Activated CD4-positive, alpha-beta memory T cell treated with anti-CD3 and anti-CD28 coated beads, Interleukin-2, amount 10 ng/mL, durations not matched to agents 7 days and 5 days (primary cell): ENCODE results near the gene EIF5A. TPM values are rescaled to one million over a fixed set of nuclear protein-coding genes. Genes with fewer than 3 reads are reported as not detected.

Experiments
- CTCF ChIA-PET: fragments of 350-600 bp; sonication (Branson Sonifier 250); formaldehyde crosslinking; loops from one replicate; lab custom pipeline; 2021; ENCODE audit warnings: antibody characterized with exemption, inconsistent platforms; lab: Charles Lee
- POLR2A ChIA-PET: fragments of 350-600 bp; sonication (Branson Sonifier 250); formaldehyde crosslinking; loops from one replicate; lab custom pipeline; 2021; ENCODE audit warnings: antibody characterized with exemption; lab: Charles Lee
- DNase-seq: peaks from one replicate; pipeline ENCODE4 v3.0.0-alpha.2; 2020
- H3K27ac Mint-ChIP-seq: one replicate; pipeline ENCODE4 v1.8.0; 2021; ENCODE audit warnings: mild to moderate bottlenecking, mixed read lengths
- H3K27me3 Mint-ChIP-seq: one replicate; pipeline ENCODE4 v1.8.0; 2021; ENCODE audit warnings: mixed read lengths
- H3K36me3 Mint-ChIP-seq: one replicate; pipeline ENCODE4 v1.8.0; 2021; ENCODE audit warnings: low read depth, mixed read lengths
- H3K4me1 Mint-ChIP-seq: one replicate; pipeline ENCODE4 v1.8.0; 2021; ENCODE audit warnings: mixed read lengths
- H3K4me3 Mint-ChIP-seq: one replicate; pipeline ENCODE4 v1.8.0; 2021; ENCODE audit warnings: mild to moderate bottlenecking, mixed read lengths
- H3K9me3 Mint-ChIP-seq: one replicate; pipeline ENCODE4 v1.8.0; 2021; ENCODE audit warnings: mixed read lengths
- total RNA-seq, 2 experiments: library from RNA; stranded (reverse); gene quantifications; one replicate each; pipeline ENCODE4 v1.2.3, GENCODE V29; 2021

Gene EIF5A
- total RNA-seq, 2 experiments from 2014 or later, result 419 to 420 TPM

DNA sequence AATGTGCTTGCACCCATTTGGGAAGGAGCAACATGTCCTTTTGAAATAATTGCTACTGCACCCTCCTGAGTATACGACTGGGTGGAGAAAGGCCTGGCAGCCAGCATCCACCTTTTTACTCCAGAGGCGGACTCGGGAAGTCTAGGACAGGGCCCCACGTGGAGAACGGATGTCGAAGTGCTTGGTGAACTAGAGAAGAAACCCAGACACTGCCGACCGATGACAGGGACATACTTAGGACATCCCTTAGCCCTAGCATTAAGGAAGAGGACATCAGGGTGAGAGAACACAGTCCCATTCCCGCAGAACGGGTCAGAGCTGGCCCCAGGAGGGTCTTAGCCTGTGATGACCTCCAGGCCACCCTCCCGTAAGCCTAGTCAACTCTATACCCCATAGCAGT lies 16.7 kb upstream of the EIF5A start:
- ChIA-PET POLR2A (no interaction called here), CTCF (interaction anchor here (1.4 kb wide), 1 partner anchor 9 kb away, joined by 5 read pairs; no protein-coding TSS in a partner anchor)
- peaks cover 54% of the 10 kb centered on the region for H3K27me3 Mint-ChIP-seq
- H3K4me1 Mint-ChIP-seq, result peaks cover 18% of the 10 kb centered on the region
- no peaks in the 10 kb centered on the region for H3K36me3 Mint-ChIP-seq
- no peak overlapping the region for H3K27ac Mint-ChIP-seq
- H3K9me3 Mint-ChIP-seq, result no peaks in the 10 kb centered on the region
- no peak for DNase-seq
- H3K4me3 Mint-ChIP-seq, result no peak overlapping the region

DNA sequence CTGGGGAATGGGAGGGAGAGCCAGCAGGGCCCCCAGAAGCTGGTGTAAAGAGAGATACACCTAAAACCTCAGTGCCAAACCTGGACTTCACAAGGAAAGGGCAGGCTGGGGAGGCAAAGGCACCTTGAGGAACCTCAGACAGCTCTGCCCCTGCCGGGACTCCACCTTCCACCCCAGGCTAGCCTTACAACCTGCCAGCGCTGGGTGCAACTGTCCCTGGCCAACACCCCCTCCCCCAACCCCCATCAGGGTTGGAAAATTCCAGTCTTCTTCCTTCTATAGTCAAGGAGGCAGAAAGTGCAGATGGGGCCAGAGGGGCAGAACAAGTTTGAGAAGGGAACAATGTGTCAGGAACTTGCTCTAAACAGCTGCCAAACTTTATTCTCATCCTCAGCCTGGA lies 15.2 kb upstream of the EIF5A start:
- Mint-ChIP-seq H3K36me3 (no peaks in the 10 kb centered on the region), H3K27me3 (peaks cover 52% of the 10 kb centered on the region), H3K27ac (no peak overlapping the region), H3K4me1 (peaks cover 29% of the 10 kb centered on the region), H3K9me3 (no peaks in the 10 kb centered on the region), H3K4me3 (no peak overlapping the region)
- CTCF ChIA-PET, result interaction anchor here (1.5 kb wide), 1 partner anchor 72 kb away, joined by 3 read pairs; the partner anchor contains the start of genes ACADVL and DLG4
- DNase-seq, result no peak
- POLR2A ChIA-PET, result interaction anchor here (1.2 to 1.9 kb wide), 2 partner anchors 17 to 145 kb away, joined by 3 to 4 read pairs; no protein-coding TSS in a partner anchor

- ChIA-PET POLR2A (interaction anchor here (1.2 to 1.9 kb wide), 2 partner anchors 17 to 144 kb away, joined by 3 to 4 read pairs; no protein-coding TSS in a partner anchor), CTCF (no interaction called here)
- no peak for DNase-seq
- peaks cover 29% of the 10 kb centered on the region for H3K4me1 Mint-ChIP-seq
- H3K27me3 Mint-ChIP-seq, result peaks cover 46% of the 10 kb centered on the region
- no peak overlapping the region for H3K4me3 Mint-ChIP-seq
- H3K36me3 Mint-ChIP-seq, result no peaks in the 10 kb centered on the region
- H3K9me3 Mint-ChIP-seq, result no peaks in the 10 kb centered on the region
- H3K27ac Mint-ChIP-seq, result no peak overlapping the region
Measured at GRCh38 chr17:7292729-7293128, 14.7 kb upstream of the EIF5A start.

DNA sequence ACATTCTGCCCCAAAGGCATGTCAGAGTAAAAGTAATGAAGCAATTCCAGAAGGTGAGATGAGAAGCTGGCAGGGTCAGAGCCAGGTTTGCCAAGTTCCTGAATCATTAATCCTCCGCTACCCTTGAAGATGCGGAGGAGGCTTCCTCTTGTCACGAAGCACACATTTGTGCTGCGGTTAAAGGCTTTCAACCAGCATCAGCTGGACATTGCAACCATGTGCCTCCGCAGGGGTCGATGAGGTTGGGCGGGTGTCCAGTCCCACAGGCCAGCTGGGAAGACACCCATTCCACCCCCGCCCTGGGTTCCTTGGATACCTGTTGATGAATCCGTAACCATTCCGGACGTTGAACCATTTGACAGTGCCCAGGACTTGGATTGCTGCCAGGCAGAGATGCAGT lies 14.3 kb upstream of the EIF5A start:
- Mint-ChIP-seq H3K4me3 (no peak overlapping the region), H3K9me3 (no peaks in the 10 kb centered on the region), H3K27me3 (peaks cover 42% of the 10 kb centered on the region), H3K27ac (no peak overlapping the region), H3K36me3 (no peaks in the 10 kb centered on the region), H3K4me1 (peaks cover 29% of the 10 kb centered on the region)
- no peak for DNase-seq
- CTCF ChIA-PET, result interaction anchor here (1.0 kb wide), 1 partner anchor 73 kb away, joined by 4 read pairs; no protein-coding TSS in a partner anchor
- POLR2A ChIA-PET, result interaction anchor here (1.2 to 1.9 kb wide), 2 partner anchors 16 to 144 kb away, joined by 3 to 4 read pairs; no protein-coding TSS in a partner anchor

DNA sequence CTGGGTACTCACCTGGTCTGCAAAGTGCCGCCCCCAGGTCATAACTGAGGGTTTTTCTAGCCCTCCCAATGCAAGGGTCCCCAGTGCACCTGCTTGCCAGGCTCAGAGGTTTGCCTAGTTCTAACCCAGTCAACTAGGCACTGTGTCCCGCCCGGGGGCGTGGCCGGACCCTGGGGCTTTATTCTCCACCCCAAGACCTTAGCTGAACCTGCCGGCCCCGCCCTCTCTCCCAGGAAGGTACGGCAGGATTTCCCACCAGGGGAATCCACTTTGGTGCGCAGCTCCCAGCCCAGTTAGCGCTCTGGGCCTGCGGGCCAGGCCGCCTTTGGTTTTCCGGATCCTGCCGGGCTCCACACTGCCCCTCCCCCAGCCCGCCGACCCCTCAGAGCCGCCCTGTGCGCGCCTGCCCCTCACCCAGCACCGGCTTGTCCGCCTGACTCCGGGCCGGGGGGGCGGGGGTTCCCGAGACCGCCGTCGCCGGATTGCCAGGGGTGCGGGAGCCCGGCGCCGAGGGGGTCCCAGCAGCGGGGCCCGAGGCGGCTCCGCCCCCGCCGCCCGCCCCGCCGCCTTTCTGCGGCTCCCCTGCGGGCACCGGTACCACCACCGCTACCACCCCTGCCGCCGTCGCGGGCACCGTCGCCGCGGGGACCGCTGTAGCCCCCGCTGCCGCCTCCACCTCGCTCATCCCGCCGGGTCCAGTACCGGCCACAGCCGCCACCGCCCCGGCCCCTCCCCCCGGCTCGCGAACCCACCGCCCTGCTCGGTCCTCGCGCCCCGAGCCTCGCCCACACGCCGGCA lies 13.4 kb upstream of the EIF5A start:
- H3K27me3 Mint-ChIP-seq, result peaks cover 37% of the 10 kb centered on the region
- POLR2A ChIA-PET, result interaction anchor here (1.9 kb wide), 1 partner anchor 143 kb away, joined by 4 read pairs; no protein-coding TSS in a partner anchor
- H3K9me3 Mint-ChIP-seq, result no peaks in the 10 kb centered on the region
- H3K4me3 Mint-ChIP-seq, result peak overlapping the region; percentile 69
- peaks cover 29% of the 10 kb centered on the region for H3K4me1 Mint-ChIP-seq
- no peaks in the 10 kb centered on the region for H3K36me3 Mint-ChIP-seq
- no peak for DNase-seq
- no peak overlapping the region for H3K27ac Mint-ChIP-seq
- CTCF ChIA-PET, result interaction anchor here (1.0 kb wide), 1 partner anchor 73 kb away, joined by 4 read pairs; no protein-coding TSS in a partner anchor

DNA sequence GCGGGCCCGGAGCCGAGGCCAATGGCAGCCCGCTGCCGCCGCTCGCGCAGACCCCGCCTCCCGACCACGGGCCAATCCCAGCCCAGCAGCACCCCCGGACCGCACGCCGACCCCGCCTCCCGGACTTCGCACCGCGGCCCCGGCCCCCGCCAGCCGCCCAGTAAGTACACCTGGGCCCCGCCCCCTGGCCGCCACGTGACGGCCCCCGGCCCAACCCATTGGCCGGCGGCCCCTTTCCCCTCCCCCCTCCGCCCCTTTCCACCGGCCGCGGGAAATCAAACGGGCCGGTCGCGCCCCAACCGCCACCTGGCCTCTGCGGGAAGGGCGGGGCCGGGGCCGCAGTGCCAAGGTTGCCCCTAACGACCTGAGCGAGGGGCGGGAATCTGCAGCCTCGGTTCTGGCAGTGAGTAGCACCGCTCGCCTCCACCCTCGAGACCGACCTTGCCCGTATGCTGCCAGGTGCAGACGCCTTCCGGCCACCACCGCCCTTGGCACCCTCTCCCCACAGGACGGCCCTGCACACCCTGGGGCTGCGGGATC lies 12.7 kb upstream of the EIF5A start, which contains the start of gene YBX2:
Gene YBX2, minus strand, starts transcription at position 26 of the 540 bp plus-strand sequence. CDS start 139 bp downstream, outside the sequence.
- ChIA-PET POLR2A (no interaction called here), CTCF (no interaction called here)
- peak within 1 kb of the TSS; percentile 69 for H3K4me3 Mint-ChIP-seq
- peak within 1 kb of the TSS; percentile 40 for H3K27ac Mint-ChIP-seq
- H3K36me3 Mint-ChIP-seq, result no peaks in the 10 kb centered on the region
- peaks cover 38% of the 10 kb centered on the region for H3K27me3 Mint-ChIP-seq
- peaks cover 29% of the 10 kb centered on the region for H3K4me1 Mint-ChIP-seq
- peak; percentile 85 for DNase-seq
- H3K9me3 Mint-ChIP-seq, result no peaks in the 10 kb centered on the region

DNA sequence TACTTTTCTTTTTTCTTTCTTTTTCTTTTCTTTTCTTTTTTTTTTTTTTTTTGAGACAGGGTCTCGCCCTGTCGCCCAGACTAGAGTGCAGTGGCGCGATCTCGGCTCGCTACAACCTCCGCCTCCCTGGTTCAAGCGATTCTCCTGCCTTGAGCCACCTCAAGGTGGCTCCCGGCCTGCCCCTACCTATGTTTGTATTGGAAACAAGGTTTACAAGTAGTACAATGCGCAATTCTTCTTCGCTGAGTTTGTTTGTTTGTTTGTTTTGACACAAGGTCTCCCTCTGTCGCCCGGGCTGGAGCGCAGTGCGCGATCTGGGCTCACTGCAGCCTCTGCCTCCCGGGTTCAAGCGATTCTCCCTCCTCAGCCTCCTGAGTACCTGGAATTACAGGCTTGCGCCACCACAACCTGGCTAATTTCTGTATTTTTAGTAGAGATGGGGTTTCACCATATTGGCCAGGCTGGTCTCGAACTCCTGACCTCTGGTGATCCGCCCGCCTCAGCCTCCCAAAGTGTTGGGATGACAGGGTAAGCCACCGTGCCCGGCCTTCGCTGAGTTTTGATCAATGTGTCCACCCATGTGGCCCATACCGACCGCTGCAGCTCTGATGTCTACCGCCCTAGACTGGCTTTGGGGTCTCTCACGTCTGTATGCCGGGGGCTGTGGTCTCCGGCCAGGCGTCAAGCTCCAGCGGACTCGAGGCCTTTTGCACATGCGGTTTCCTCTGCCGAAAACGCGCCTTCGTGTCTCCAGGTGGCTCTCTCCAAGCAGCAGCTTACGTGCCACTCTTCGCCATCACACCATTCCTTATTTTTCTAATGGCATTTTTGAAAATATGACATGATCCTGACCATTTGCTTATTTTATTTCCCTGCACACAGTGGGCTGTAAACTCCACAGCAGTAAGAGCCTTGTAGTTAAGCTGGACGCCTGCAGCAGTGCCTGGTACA lies 11.9 kb upstream of the EIF5A start:
- no peaks in the 10 kb centered on the region for H3K9me3 Mint-ChIP-seq
- no peaks in the 10 kb centered on the region for H3K36me3 Mint-ChIP-seq
- H3K4me1 Mint-ChIP-seq, result peaks cover 29% of the 10 kb centered on the region
- H3K27me3 Mint-ChIP-seq, result peaks cover 40% of the 10 kb centered on the region
- no peak for DNase-seq
- peak overlapping the region; percentile 69 for H3K4me3 Mint-ChIP-seq
- H3K27ac Mint-ChIP-seq, result peak overlapping the region; percentile 40
- ChIA-PET CTCF (interaction anchor here (0.6 to 2.8 kb wide), 21 partner anchors 10 to 453 kb away, joined by 3 to 61 read pairs (median 5); partner anchors contain the start of genes ACADVL, ACAP1, DLG4 and GABARAP), POLR2A (interaction anchor here (0.9 to 1.8 kb wide), 4 partner anchors 41 to 77 kb away, joined by 3 to 10 read pairs (median 6); partner anchors contain the start of genes ACADVL, ACAP1 and DLG4)

- POLR2A ChIA-PET, result interaction anchor here (0.7 to 1.8 kb wide), 5 partner anchors 40 to 78 kb away, joined by 3 to 10 read pairs (median 3); partner anchors contain the start of genes ACADVL, ACAP1 and DLG4
- peaks cover 40% of the 10 kb centered on the region for H3K27me3 Mint-ChIP-seq
- H3K9me3 Mint-ChIP-seq, result no peaks in the 10 kb centered on the region
- H3K27ac Mint-ChIP-seq, result no peak overlapping the region
- no peaks in the 10 kb centered on the region for H3K36me3 Mint-ChIP-seq
- DNase-seq, result peak; percentile 71
- CTCF ChIA-PET, result interaction anchor here (0.6 to 2.8 kb wide), 30 partner anchors 8 to 453 kb away, joined by 3 to 61 read pairs (median 4); partner anchors contain the start of genes ACADVL, ACAP1, CTDNEP1 and DLG4
- peaks cover 29% of the 10 kb centered on the region for H3K4me1 Mint-ChIP-seq
- H3K4me3 Mint-ChIP-seq, result no peak overlapping the region
Measured at GRCh38 chr17:7296189-7296861, 11.1 kb upstream of the EIF5A start.

DNA sequence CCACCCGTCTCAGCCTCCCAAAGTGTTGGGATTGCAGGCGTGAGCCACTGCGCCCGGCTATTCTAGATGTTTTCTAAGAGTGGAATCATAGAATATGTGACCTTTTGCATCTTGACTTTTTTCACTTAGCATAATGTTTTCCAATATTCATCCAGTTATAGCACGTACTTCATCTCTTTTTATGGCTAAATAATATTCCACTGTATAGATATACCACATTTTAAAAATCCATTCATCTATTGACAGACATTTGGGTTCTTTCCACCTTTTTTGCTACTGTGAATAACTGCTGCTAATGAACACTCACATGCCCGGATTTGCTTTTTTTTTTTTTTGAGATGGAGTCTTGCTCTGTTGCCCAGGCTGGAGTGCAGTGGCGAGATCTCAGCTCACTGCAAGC lies 3.2 kb upstream of the EIF5A start:
- H3K27me3 Mint-ChIP-seq, result peaks cover 10% of the 10 kb centered on the region
- peaks cover 13% of the 10 kb centered on the region for H3K4me1 Mint-ChIP-seq
- no peak for DNase-seq
- H3K9me3 Mint-ChIP-seq, result no peaks in the 10 kb centered on the region
- H3K27ac Mint-ChIP-seq, result no peak overlapping the region
- peaks cover 11% of the 10 kb centered on the region for H3K36me3 Mint-ChIP-seq
- CTCF ChIA-PET, result interaction anchor here (1.1 kb wide), 1 partner anchor 83 kb away, joined by 3 read pairs; no protein-coding TSS in a partner anchor
- no peak overlapping the region for H3K4me3 Mint-ChIP-seq
- POLR2A ChIA-PET, result no interaction called here

DNA sequence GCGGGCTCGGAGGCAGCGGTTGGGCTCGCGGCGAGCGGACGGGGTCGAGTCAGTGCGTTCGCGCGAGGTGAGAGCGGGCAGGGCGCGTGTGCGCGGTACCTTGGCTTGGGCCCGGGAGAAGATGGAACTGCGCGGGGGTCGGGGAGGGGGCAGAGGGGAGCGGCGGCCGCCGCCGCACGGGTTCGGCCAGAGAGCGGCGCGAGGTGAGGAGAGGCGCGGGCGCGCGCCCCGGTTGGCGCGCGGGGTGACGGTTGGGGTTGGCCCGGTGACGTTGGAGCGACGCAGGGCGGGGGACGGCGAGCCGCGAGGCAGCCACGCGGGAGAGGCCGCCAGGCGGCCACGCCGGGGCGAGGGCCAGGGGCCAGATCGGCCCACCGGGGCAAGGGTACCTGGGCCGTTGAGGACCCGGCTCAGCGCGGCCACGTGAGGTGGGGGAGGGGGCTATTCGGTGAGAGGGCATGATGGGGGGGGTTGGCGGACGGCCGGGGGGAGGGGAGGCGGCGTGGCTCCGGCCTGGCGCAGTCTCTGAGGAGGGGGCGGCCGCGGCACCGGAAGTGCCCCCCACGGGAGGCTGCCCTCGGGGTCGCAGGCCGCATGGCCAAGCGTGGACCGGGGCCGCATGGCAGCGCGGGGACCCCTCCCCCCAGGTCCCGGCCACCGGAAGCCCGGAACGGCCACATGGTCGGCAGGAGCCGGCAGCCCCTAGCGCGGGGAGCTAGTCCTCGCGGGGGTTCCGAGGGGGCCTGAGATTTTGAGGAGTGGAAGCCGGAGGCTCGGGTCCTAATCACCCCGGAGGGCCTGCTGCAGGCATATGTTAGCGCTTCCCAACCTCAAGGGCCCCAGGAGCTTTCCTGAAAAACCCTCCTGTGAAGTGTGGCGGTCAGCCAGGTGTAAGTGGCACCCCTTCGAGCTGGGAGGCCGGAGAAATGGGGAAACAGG lies 527 bp downstream of the EIF5A start:
- H3K4me3 Mint-ChIP-seq, result peak overlapping the region; percentile 90
- peaks cover 49% of the 10 kb centered on the region for H3K4me1 Mint-ChIP-seq
- H3K9me3 Mint-ChIP-seq, result no peaks in the 10 kb centered on the region
- H3K27me3 Mint-ChIP-seq, result no peaks in the 10 kb centered on the region
- peak overlapping the region; percentile 100 for H3K27ac Mint-ChIP-seq
- H3K36me3 Mint-ChIP-seq, result peaks cover 46% of the 10 kb centered on the region
- ChIA-PET CTCF (no interaction called here), POLR2A (interaction anchor here (0.8 to 11.2 kb wide), 16 partner anchors 9 to 379 kb away, joined by 3 to 109 read pairs (median 4); partner anchors contain the start of genes ACAP1, CTDNEP1, GABARAP and MPDU1)
- DNase-seq, result peak; percentile 62
